ENCODE measurements around the gene RELN.

RELN gene

GRCh38 chr7:103777440-103777839, 212.0 kb downstream of the RELN start:
- H3K4me1 ChIP-seq, result peaks cover 18% of the 10 kb centered on the region
- no peak overlapping the region for H3K4me2 ChIP-seq
- no peak overlapping the region for H3K4me3 ChIP-seq
- H3K27me3 ChIP-seq, result no peaks in the 10 kb centered on the region
- H3K36me3 ChIP-seq, result no peaks in the 10 kb centered on the region
- no peak overlapping the region for H3K9ac ChIP-seq
- no peak for TF ChIP-seq Cebpa-rat (IDR thresholded peaks at IDR 0.05)
- no peak overlapping the region for H3K27ac ChIP-seq
- H4K20me1 ChIP-seq, result no peaks in the 10 kb centered on the region
- no peaks in the 10 kb centered on the region for H3K9me3 ChIP-seq

GRCh38 chr7:103773726-103774125, 215.7 kb downstream of the RELN start:
- Histone ChIP-seq H3K4me1 (peaks cover 18% of the 10 kb centered on the region), H3K27ac (no peak overlapping the region), H3K27me3 (no peaks in the 10 kb centered on the region), H3K4me3 (no peak overlapping the region), H3K36me3 (no peaks in the 10 kb centered on the region), H3K9ac (no peak overlapping the region), H3K9me3 (no peaks in the 10 kb centered on the region), H4K20me1 (no peaks in the 10 kb centered on the region), H3K4me2 (no peak overlapping the region)
- no peak for TF ChIP-seq Cebpa-rat (IDR thresholded peaks at IDR 0.05)

- peaks cover 18% of the 10 kb centered on the region for H3K4me1 ChIP-seq
- H3K4me2 ChIP-seq, result no peak overlapping the region
- no peaks in the 10 kb centered on the region for H3K9me3 ChIP-seq
- H3K36me3 ChIP-seq, result no peaks in the 10 kb centered on the region
- H3K27ac ChIP-seq, result no peak overlapping the region
- H3K27me3 ChIP-seq, result no peaks in the 10 kb centered on the region
- TF ChIP-seq Cebpa-rat (IDR thresholded peaks at IDR 0.05), result no peak
- no peaks in the 10 kb centered on the region for H4K20me1 ChIP-seq
- H3K9ac ChIP-seq, result no peak overlapping the region
- no peak overlapping the region for H3K4me3 ChIP-seq
Observed at GRCh38 chr7:103772171-103772773, 217.2 kb downstream of the RELN start.

- H4K20me1 ChIP-seq, result no peaks in the 10 kb centered on the region
- H3K4me1 ChIP-seq, result peaks cover 13% of the 10 kb centered on the region
- no peaks in the 10 kb centered on the region for H3K9me3 ChIP-seq
- H3K4me2 ChIP-seq, result no peak overlapping the region
- no peak for TF ChIP-seq Cebpa-rat (IDR thresholded peaks at IDR 0.05)
- H3K27ac ChIP-seq, result no peak overlapping the region
- H3K27me3 ChIP-seq, result no peaks in the 10 kb centered on the region
- no peaks in the 10 kb centered on the region for H3K36me3 ChIP-seq
- no peak overlapping the region for H3K9ac ChIP-seq
- no peak overlapping the region for H3K4me3 ChIP-seq
Observed at GRCh38 chr7:103771294-103771693, 218.2 kb downstream of the RELN start.

GRCh38 chr7:103766660-103767059, 222.8 kb downstream of the RELN start:
- no peak for TF ChIP-seq Cebpa-rat (IDR thresholded peaks at IDR 0.05)
- Histone ChIP-seq H4K20me1 (no peaks in the 10 kb centered on the region), H3K27me3 (no peaks in the 10 kb centered on the region), H3K4me1 (no peaks in the 10 kb centered on the region), H3K27ac (no peak overlapping the region), H3K36me3 (no peaks in the 10 kb centered on the region), H3K9ac (no peak overlapping the region), H3K4me2 (no peak overlapping the region), H3K9me3 (no peaks in the 10 kb centered on the region), H3K4me3 (no peak overlapping the region)

- Histone ChIP-seq H3K27me3 (no peaks in the 10 kb centered on the region), H3K9ac (no peak overlapping the region), H3K27ac (no peak overlapping the region), H4K20me1 (no peaks in the 10 kb centered on the region), H3K4me3 (no peak overlapping the region), H3K36me3 (no peaks in the 10 kb centered on the region), H3K4me2 (no peak overlapping the region), H3K9me3 (no peaks in the 10 kb centered on the region), H3K4me1 (no peaks in the 10 kb centered on the region)
- TF ChIP-seq Cebpa-rat (IDR thresholded peaks at IDR 0.05), result no peak
Observed at GRCh38 chr7:103765901-103766300, 223.6 kb downstream of the RELN start.

GRCh38 chr7:103764901-103765300, 224.6 kb downstream of the RELN start:
- no peak for TF ChIP-seq Cebpa-rat (IDR thresholded peaks at IDR 0.05)
- Histone ChIP-seq H3K36me3 (no peaks in the 10 kb centered on the region), H3K9ac (no peak overlapping the region), H3K4me1 (no peaks in the 10 kb centered on the region), H3K27me3 (no peaks in the 10 kb centered on the region), H4K20me1 (no peaks in the 10 kb centered on the region), H3K4me3 (no peak overlapping the region), H3K9me3 (no peaks in the 10 kb centered on the region), H3K27ac (no peak overlapping the region), H3K4me2 (no peak overlapping the region)

GRCh38 chr7:103762877-103763276, 226.6 kb downstream of the RELN start:
- Histone ChIP-seq H4K20me1 (no peaks in the 10 kb centered on the region), H3K4me3 (no peak overlapping the region), H3K36me3 (no peaks in the 10 kb centered on the region), H3K4me1 (no peaks in the 10 kb centered on the region), H3K27me3 (no peaks in the 10 kb centered on the region), H3K9me3 (no peaks in the 10 kb centered on the region), H3K9ac (no peak overlapping the region), H3K4me2 (no peak overlapping the region), H3K27ac (no peak overlapping the region)
- TF ChIP-seq Cebpa-rat (IDR thresholded peaks at IDR 0.05), result no peak

GRCh38 chr7:103762065-103762760, 227.2 kb downstream of the RELN start:
- Histone ChIP-seq H3K4me3 (no peak overlapping the region), H3K9ac (no peak overlapping the region), H3K9me3 (no peaks in the 10 kb centered on the region), H4K20me1 (no peaks in the 10 kb centered on the region), H3K4me2 (no peak overlapping the region), H3K27me3 (no peaks in the 10 kb centered on the region), H3K27ac (no peak overlapping the region), H3K36me3 (no peaks in the 10 kb centered on the region), H3K4me1 (no peaks in the 10 kb centered on the region)
- TF ChIP-seq Cebpa-rat (IDR thresholded peaks at IDR 0.05), result no peak

- Histone ChIP-seq H3K36me3 (no peaks in the 10 kb centered on the region), H3K27me3 (no peaks in the 10 kb centered on the region), H3K9ac (no peak overlapping the region)
Observed at GRCh38 chr7:103752995-103753394, 236.5 kb downstream of the RELN start.

More at GRCh38 chr7:103752995-103753394, 236.5 kb downstream of the RELN start:
- Histone ChIP-seq H3K27ac (no peak overlapping the region), H3K9me3 (no peaks in the 10 kb centered on the region), H4K20me1 (no peaks in the 10 kb centered on the region), H3K4me3 (no peak overlapping the region), H3K4me2 (no peak overlapping the region), H3K4me1 (no peaks in the 10 kb centered on the region)
- TF ChIP-seq Cebpa-rat (IDR thresholded peaks at IDR 0.05), result no peak

All from BLaER1 (cell line).